ENCODE measurements around the gene KLHL22. TPM values are rescaled to one million over a fixed set of nuclear protein-coding genes. Genes with fewer than 3 reads are reported as not detected.
A peak's percentile ranks its signal among the peaks of the same experiment; 100 is the strongest.
"Not testable (repeated sequence)": the region's sequence is repeated elsewhere in the genome, so short reads cannot be mapped to it uniquely, and the experiment has no call there.

The KLHL22 gene
- total RNA-seq, 1 experiment from 2014 or later: 36.2 TPM

DNA sequence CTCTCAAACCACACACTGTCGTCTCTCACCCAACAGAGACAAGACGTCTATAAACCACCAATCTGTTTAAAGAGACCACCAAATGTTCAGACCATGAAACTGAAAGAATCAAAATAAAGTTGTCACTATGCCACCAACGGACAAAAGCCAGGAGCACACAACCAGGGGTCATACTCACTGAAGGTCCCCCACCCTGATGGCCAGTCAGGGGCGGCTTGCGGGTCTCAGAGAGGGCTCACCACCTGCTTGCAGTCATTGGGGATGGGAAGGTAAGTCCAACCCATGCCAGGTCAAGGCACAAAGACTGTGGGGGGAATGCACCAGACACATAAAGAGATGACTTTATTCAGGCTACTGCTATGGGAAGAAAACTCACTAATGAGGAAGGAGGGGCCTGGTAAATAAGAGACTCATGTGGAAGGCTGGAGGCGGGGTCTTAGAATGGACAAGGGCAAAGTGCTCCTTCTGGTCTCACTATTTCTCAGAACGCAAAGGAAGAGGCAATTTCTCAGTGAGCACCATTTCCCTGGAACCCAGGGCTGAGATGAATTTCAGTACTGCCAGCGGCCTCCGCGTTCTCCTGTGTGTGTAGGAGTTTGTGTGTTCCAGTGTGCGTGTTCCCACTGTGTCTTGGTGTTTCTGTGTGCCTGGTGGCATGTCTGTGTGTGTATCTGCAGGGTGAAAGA lies 75.3 kb downstream of the KLHL22 start:
- ChIA-PET POLR2A (ENCODE audit: low non-redundant PET) (no interaction called here), CTCF (no interaction called here)
- BruUV-seq (replicated peaks): no TSS peak
- H3K27ac ChIP-seq (ENCODE audit: low read depth, low read length, poor library complexity, severe bottlenecking): no peak overlapping the region
- no peaks in the 10 kb centered on the region for H3K4me1 ChIP-seq (ENCODE audit: insufficient read depth, low read length, poor library complexity, severe bottlenecking)
- DNase-seq (ENCODE audit: low spot score): no peak
- no peak overlapping the region for H3K4me3 ChIP-seq (ENCODE audit: low read depth, low read length, poor library complexity, severe bottlenecking)
- no peaks in the 10 kb centered on the region for H3K36me3 ChIP-seq (ENCODE audit: insufficient read depth, low read length, poor library complexity, severe bottlenecking)
- TF ChIP-seq EZH2 (IDR thresholded peaks at IDR 0.05; ENCODE audit: borderline replicate concordance, low read depth, low read length, poor library complexity, severe bottlenecking): no peak
- TF ChIP-seq, protein P1, sequence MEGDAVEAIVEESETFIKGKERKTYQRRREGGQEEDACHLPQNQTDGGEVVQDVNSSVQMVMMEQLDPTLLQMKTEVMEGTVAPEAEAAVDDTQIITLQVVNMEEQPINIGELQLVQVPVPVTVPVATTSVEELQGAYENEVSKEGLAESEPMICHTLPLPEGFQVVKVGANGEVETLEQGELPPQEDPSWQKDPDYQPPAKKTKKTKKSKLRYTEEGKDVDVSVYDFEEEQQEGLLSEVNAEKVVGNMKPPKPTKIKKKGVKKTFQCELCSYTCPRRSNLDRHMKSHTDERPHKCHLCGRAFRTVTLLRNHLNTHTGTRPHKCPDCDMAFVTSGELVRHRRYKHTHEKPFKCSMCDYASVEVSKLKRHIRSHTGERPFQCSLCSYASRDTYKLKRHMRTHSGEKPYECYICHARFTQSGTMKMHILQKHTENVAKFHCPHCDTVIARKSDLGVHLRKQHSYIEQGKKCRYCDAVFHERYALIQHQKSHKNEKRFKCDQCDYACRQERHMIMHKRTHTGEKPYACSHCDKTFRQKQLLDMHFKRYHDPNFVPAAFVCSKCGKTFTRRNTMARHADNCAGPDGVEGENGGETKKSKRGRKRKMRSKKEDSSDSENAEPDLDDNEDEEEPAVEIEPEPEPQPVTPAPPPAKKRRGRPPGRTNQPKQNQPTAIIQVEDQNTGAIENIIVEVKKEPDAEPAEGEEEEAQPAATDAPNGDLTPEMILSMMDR (conservative IDR thresholded peaks at IDR 0.05; ENCODE audit: low read depth, low read length): no peak
- intact Hi-C loops (cut with micrococcal nuclease; ENCODE audit: unreplicated experiment): no loop called here
- no peaks in the 10 kb centered on the region for H3K27me3 ChIP-seq (replicated peaks; ENCODE audit: insufficient read depth, low read depth, low read length, poor library complexity)
- H3K9me3 ChIP-seq (ENCODE audit: low read depth, low read length, poor library complexity, severe bottlenecking): no peaks in the 10 kb centered on the region

DNA sequence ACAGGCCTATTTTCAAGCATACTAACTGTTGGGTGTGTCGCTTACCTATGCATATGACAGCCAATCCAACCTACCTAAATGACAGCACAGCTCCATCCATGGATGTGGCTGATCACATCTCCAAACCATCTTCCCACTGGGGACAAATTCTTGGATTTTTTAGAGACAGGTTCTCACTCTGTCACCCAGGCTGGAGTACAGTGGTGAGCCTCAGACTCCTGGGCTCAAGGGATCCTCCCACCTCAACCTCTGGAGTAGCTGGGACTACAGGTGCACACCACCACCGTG lies 76.0 kb downstream of the KLHL22 start:
- ChIA-PET POLR2A (ENCODE audit: low non-redundant PET) (no interaction called here), CTCF (no interaction called here)
- Histone ChIP-seq H3K9me3 (ENCODE audit: low read depth, low read length, poor library complexity, severe bottlenecking) (no peaks in the 10 kb centered on the region), H3K4me3 (ENCODE audit: low read depth, low read length, poor library complexity, severe bottlenecking) (no peak overlapping the region), H3K36me3 (ENCODE audit: insufficient read depth, low read length, poor library complexity, severe bottlenecking) (no peaks in the 10 kb centered on the region), H3K27me3 (replicated peaks; ENCODE audit: insufficient read depth, low read depth, low read length, poor library complexity) (no peaks in the 10 kb centered on the region), H3K4me1 (ENCODE audit: insufficient read depth, low read length, poor library complexity, severe bottlenecking) (no peaks in the 10 kb centered on the region), H3K27ac (ENCODE audit: low read depth, low read length, poor library complexity, severe bottlenecking) (no peak overlapping the region)
- TF ChIP-seq, protein P1 (conservative IDR thresholded peaks at IDR 0.05; ENCODE audit: low read depth, low read length): no peak
- no peak for TF ChIP-seq EZH2 (IDR thresholded peaks at IDR 0.05; ENCODE audit: borderline replicate concordance, low read depth, low read length, poor library complexity, severe bottlenecking)
- DNase-seq (ENCODE audit: low spot score): no peak
- intact Hi-C loops (cut with micrococcal nuclease; ENCODE audit: unreplicated experiment): loop anchor here (2.0 to 10.0 kb wide), 3 partner anchors 37 to 278 kb away; no protein-coding TSS in a partner anchor
- no TSS peak for BruUV-seq (replicated peaks)

DNA sequence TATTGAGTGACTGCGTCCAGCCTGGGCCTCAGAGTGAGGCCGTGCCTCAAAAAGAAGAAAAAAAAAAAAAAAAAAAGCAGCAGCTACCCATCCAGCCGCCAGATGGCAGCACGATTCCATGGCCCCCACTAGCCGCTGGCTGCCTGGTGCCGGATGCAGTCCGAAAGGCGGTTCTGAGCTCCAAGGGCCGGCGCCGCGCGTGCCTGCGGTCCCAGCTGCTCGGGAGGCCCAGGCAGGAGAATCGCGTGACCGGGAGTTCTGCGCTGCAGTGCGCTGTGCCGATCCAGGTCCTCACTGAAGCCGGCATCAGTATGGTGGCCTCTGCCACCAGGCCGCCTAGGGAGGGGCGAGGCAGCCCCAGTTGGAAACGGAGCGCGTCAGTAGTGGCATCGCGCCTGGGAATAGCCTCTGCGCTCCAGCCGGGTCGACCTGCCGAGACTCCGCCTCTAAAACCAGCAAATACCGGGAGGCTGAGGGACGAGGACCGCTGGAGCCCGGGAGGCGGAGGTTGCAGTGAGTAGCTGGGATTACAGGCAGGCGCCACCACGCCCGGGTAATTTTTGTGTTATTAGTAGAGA lies 77.3 kb downstream of the KLHL22 start:
- TF ChIP-seq, protein P1 (conservative IDR thresholded peaks at IDR 0.05; ENCODE audit: low read depth, low read length): peak; percentile 94
- TF ChIP-seq EZH2 (IDR thresholded peaks at IDR 0.05; ENCODE audit: borderline replicate concordance, low read depth, low read length, poor library complexity, severe bottlenecking): no peak
- Histone ChIP-seq H3K9me3 (ENCODE audit: low read depth, low read length, poor library complexity, severe bottlenecking) (no peaks in the 10 kb centered on the region), H3K4me1 (ENCODE audit: insufficient read depth, low read length, poor library complexity, severe bottlenecking) (no peaks in the 10 kb centered on the region), H3K27ac (ENCODE audit: low read depth, low read length, poor library complexity, severe bottlenecking) (no peak overlapping the region), H3K36me3 (ENCODE audit: insufficient read depth, low read length, poor library complexity, severe bottlenecking) (no peaks in the 10 kb centered on the region), H3K27me3 (replicated peaks; ENCODE audit: insufficient read depth, low read depth, low read length, poor library complexity) (no peaks in the 10 kb centered on the region), H3K4me3 (ENCODE audit: low read depth, low read length, poor library complexity, severe bottlenecking) (peak overlapping the region; percentile 52)
- intact Hi-C loops (cut with micrococcal nuclease; ENCODE audit: unreplicated experiment): loop anchor here (2.0 to 10.0 kb wide), 3 partner anchors 39 to 279 kb away; no protein-coding TSS in a partner anchor
- BruUV-seq (replicated peaks): no TSS peak
- ChIA-PET CTCF (interaction anchor here (0.6 to 1.6 kb wide), 20 partner anchors 9 to 1572 kb away, joined by 3 to 36 read pairs (median 6); partner anchors contain the start of gene KLHL22), POLR2A (ENCODE audit: low non-redundant PET) (interaction anchor here (0.6 to 0.7 kb wide), 2 partner anchors 99 to 155 kb away, joined by 3 to 24 read pairs; partner anchors contain the start of gene DGCR6L)
- DNase-seq (ENCODE audit: low spot score): peak; percentile 81

DNA sequence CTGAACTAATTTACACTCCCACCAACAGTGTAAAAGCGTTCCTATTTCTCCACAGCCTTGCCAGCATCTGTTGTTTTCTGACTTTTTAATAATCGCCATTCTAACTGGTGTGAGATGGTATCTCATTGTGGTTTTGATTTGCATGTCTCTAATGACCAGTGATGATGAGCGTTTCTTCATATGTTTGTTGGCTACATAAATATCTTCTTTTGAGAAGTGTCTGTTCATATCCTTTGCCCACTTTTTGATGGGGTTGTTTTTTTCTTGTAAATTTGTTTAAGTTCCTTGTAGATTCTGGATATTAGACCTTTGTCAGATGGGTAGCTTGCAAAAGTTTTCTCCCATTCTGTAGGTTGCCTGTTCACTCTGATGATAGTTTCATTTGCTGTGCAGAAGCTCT lies 79.9 kb downstream of the KLHL22 start:
- H3K27ac ChIP-seq (ENCODE audit: low read depth, low read length, poor library complexity, severe bottlenecking); H3K9me3 ChIP-seq (ENCODE audit: low read depth, low read length, poor library complexity, severe bottlenecking); POLR2A ChIA-PET (ENCODE audit: low non-redundant PET); H3K4me3 ChIP-seq (ENCODE audit: low read depth, low read length, poor library complexity, severe bottlenecking); H3K27me3 ChIP-seq (replicated peaks; ENCODE audit: insufficient read depth, low read depth, low read length, poor library complexity); H3K36me3 ChIP-seq (ENCODE audit: insufficient read depth, low read length, poor library complexity, severe bottlenecking); H3K4me1 ChIP-seq (ENCODE audit: insufficient read depth, low read length, poor library complexity, severe bottlenecking); BruUV-seq (replicated peaks); CTCF ChIA-PET; DNase-seq (ENCODE audit: low spot score): not testable (repeated sequence)
- intact Hi-C loops (cut with micrococcal nuclease; ENCODE audit: unreplicated experiment): loop anchor here (5.0 to 10.0 kb wide), 2 partner anchors 149 to 282 kb away; no protein-coding TSS in a partner anchor

DNA sequence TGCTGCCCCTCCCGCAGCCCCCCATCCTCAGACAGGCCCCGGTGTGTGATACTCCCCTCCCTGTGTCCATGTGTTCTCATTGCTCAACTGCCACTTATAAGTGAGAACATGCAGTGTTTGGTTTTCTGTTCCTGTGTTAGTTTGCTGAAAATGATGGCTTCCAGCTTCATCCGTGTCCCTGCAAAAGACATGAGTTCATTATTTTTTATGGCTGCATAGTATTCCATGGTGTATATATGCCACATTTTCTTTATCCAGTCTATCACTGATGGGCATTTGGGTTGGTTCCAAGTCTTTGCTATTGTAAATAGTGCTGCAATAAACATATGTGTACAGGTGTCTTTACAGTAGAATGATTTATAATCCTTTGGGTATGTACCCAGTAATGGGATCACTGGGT lies 80.4 kb downstream of the KLHL22 start:
- intact Hi-C loops (cut with micrococcal nuclease; ENCODE audit: unreplicated experiment): loop anchor here (5.0 to 10.0 kb wide), 2 partner anchors 150 to 282 kb away; no protein-coding TSS in a partner anchor
- H3K36me3 ChIP-seq (ENCODE audit: insufficient read depth, low read length, poor library complexity, severe bottlenecking); DNase-seq (ENCODE audit: low spot score); H3K4me3 ChIP-seq (ENCODE audit: low read depth, low read length, poor library complexity, severe bottlenecking); POLR2A ChIA-PET (ENCODE audit: low non-redundant PET); H3K27me3 ChIP-seq (replicated peaks; ENCODE audit: insufficient read depth, low read depth, low read length, poor library complexity); H3K9me3 ChIP-seq (ENCODE audit: low read depth, low read length, poor library complexity, severe bottlenecking); H3K27ac ChIP-seq (ENCODE audit: low read depth, low read length, poor library complexity, severe bottlenecking); CTCF ChIA-PET; H3K4me1 ChIP-seq (ENCODE audit: insufficient read depth, low read length, poor library complexity, severe bottlenecking); BruUV-seq (replicated peaks): not testable (repeated sequence)
